ENCODE data around the gene COX20.

The COX20 gene

DNA sequence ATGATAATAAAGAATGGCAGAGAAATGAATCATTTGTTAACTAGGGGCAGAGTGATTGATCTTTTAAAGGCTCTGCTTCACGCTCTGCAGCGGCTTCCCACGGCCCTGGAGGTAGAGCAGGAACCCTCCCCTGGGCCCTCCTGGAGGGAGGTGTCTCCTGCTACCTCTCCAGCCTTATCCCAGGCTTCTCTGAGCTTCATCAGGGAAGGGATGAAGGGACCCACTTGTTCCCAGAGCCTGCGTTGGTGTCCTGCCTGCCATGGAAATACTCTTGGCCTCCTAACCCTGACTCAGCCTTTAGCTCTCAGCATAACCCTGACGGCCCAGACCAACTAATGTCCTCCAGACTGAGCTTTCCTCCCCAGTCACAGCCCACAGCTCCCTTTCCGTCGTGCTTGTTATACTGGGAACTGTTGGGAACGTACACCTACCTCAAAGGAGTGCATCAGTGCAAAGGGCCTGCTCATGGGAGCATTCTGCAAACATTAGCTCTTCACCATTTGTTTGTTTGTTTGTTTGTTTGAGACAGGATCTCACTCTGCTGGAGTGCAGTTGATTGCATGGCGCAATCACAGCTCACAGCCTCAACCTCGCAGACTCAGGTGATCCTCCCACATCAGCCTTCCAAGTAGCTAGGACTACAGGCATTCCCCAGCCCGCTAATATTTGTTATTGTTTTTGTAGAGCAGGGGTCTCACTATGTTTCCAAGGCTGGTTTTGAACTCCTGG lies 46.3 kb downstream of the COX20 start:
- no peak for DNase-seq

- no peak for DNase-seq
These were observed 51.8 kb downstream of the COX20 start for GRCh38 chr1:244887281-244887680.

DNA sequence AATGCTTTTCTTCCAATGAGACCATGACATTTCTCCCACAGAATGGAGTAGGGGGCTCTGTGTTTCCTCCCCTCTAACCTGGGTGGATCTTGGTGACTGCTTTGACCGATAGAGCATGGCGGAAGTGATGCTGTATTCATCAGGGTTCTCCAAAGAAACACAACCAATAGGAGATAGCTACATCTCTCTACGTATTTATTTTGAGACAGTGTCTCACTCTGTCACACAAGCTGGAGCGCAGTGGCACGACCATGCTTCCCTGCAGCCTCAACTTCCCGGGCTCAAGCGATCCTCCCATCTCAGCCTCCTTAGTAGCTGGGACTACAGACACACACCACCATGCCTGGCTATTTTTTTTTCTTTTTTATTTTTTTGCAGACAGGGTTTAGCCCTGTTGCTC lies 58.4 kb downstream of the COX20 start:
- no peak for DNase-seq
